B cell (primary cell): ENCODE results near the gene ITFG2. TPM values are rescaled to one million over a fixed set of nuclear protein-coding genes. Genes with fewer than 3 reads are reported as not detected.

Experiments
- ATAC-seq: fragments of 200-7000 bp; cut with Tn5 transposase; one replicate; pipeline ENCODE4 v1.10.0; 2021; ENCODE audit warnings: low read depth, mild to moderate bottlenecking, moderate number of reproducible peaks, moderate library complexity
- CTCF ChIA-PET: fragments of 350-600 bp; sonication (Branson Sonifier 250); formaldehyde crosslinking; loops from one replicate; lab custom pipeline; 2021; ENCODE audit warnings: antibody characterized with exemption, inconsistent platforms; lab: Charles Lee
- POLR2A ChIA-PET: fragments of 350-600 bp; sonication (Branson Sonifier 250); formaldehyde crosslinking; loops from one replicate; lab custom pipeline; 2021; ENCODE audit warnings: antibody characterized with exemption; lab: Charles Lee
- DNase-seq: peaks from one replicate; pipeline ENCODE4 v3.0.0; 2013
- H2AFZ ChIP-seq: 2 replicates; pipeline ENCODE4 v1.6.1; 2012; ENCODE audit warnings: mild to moderate bottlenecking, low read depth, low read length; ENCODE audit not compliant: insufficient read depth, poor library complexity, severe bottlenecking
- H3K27ac ChIP-seq, 2 donors: 1 replicate in 1 of 2; 2 replicates in 1 of 2; pipeline ENCODE4 v1.5.1; 2012 to 2013; ENCODE audit warnings: low read length in 2 of 2, mild to moderate bottlenecking in 2 of 2, moderate library complexity in 1 of 2
- H3K27me3 ChIP-seq, 4 experiments: fragments of 200-600 bp in 1 of 4; sonication (generic) in 1 of 4; replicated peaks in 1 of 4; 1 replicate in 2 of 4; 2 replicates in 2 of 4; pipeline versions ENCODE4 v1.6.1 to v1.7.0; 2013 to 2016; ENCODE audit warnings: low read length in 3 of 4, mild to moderate bottlenecking in 2 of 4, mixed read lengths in 1 of 4, moderate library complexity in 1 of 4; ENCODE audit not compliant: insufficient read depth in 4 of 4, control insufficient read depth in 3 of 4; ENCODE audit errors: control extremely low read depth in 1 of 4
- H3K36me3 ChIP-seq, 2 experiments: replicated peaks in 1 of 2; 1 replicate in 1 of 2; 2 replicates in 1 of 2; pipeline versions ENCODE4 v1.6.1 to v1.7.1; 2013; ENCODE audit warnings: low read length in 1 of 2; ENCODE audit not compliant: insufficient read depth in 2 of 2, control insufficient read depth in 1 of 2; ENCODE audit errors: control extremely low read depth in 1 of 2, extremely low read depth in 1 of 2
- H3K4me1 ChIP-seq, 2 donors: fragments of 200-600 bp in 1 of 2; sonication (generic) in 1 of 2; 1 replicate in 1 of 2; 2 replicates in 1 of 2; pipeline versions ENCODE4 v1.5.1 to v1.6.1; 2013 to 2017; ENCODE audit warnings: low read length in 2 of 2; ENCODE audit not compliant: control insufficient read depth in 2 of 2, insufficient read depth in 2 of 2
- H3K4me2 ChIP-seq: replicated peaks from 2 replicates; pipeline ENCODE3; 2012; ENCODE audit warnings: mild to moderate bottlenecking, low read depth, low read length; ENCODE audit not compliant: poor library complexity, severe bottlenecking
- H3K4me3 ChIP-seq, 5 experiments: fragments of 200-600 bp in 1 of 5; sonication (generic) in 1 of 5; 1 replicate in 3 of 5; 2 replicates in 2 of 5; pipeline versions ENCODE4 v1.5.1 to v1.7.0; 2011 to 2016; ENCODE audit warnings: low read length in 4 of 5, mild to moderate bottlenecking in 4 of 5, low read depth in 2 of 5, control low read depth in 1 of 5, moderate library complexity in 1 of 5; ENCODE audit not compliant: insufficient read depth in 1 of 5; ENCODE audit errors: control extremely low read depth in 1 of 5, extremely low read depth in 1 of 5
- H3K79me2 ChIP-seq: fragments of 200-600 bp; sonication (generic); one replicate; pipeline ENCODE4 v1.6.0; 2016; ENCODE audit warnings: low read length; ENCODE audit not compliant: control insufficient read depth, insufficient read depth
- H3K9ac ChIP-seq: fragments of 200-600 bp; sonication (generic); 2 replicates; pipeline ENCODE4 v1.6.1; 2017; ENCODE audit warnings: mild to moderate bottlenecking, low read length, moderate library complexity
- H3K9me3 ChIP-seq, 3 donors: one replicate each; pipeline versions ENCODE4 v1.6.1 to v1.7.1; 2013; ENCODE audit warnings: low read length in 2 of 3; ENCODE audit not compliant: control insufficient read depth in 2 of 3, insufficient read depth in 1 of 3; ENCODE audit errors: control extremely low read depth in 1 of 3
- H4K20me1 ChIP-seq: 2 replicates; pipeline ENCODE4 v1.6.0; 2012; ENCODE audit warnings: mild to moderate bottlenecking, low read length; ENCODE audit not compliant: insufficient read depth, control insufficient read depth, poor library complexity, severe bottlenecking
- H3K27ac Mint-ChIP-seq: one replicate; pipeline ENCODE4 v1.8.0; 2021; ENCODE audit warnings: mixed read lengths
- H3K27me3 Mint-ChIP-seq: one replicate; pipeline ENCODE4 v1.8.0; 2021; ENCODE audit warnings: mixed read lengths
- H3K4me1 Mint-ChIP-seq: one replicate; pipeline ENCODE4 v1.8.0; 2021; ENCODE audit warnings: mixed read lengths
- H3K4me3 Mint-ChIP-seq: one replicate; pipeline ENCODE4 v1.8.0; 2021; ENCODE audit warnings: mixed read lengths
- H3K9me3 Mint-ChIP-seq: one replicate; pipeline ENCODE4 v1.8.0; 2022; ENCODE audit warnings: mixed read lengths; ENCODE audit not compliant: insufficient read depth
- EZH2 ChIP-seq: IDR thresholded peaks from 2 replicates; pipeline ENCODE4 v1.6.1; 2012; ENCODE audit warnings: borderline replicate concordance, low read depth, mild to moderate bottlenecking, moderate library complexity, low read length; ENCODE audit not compliant: insufficient read depth, poor library complexity, severe bottlenecking
- WGBS: methylation state at CpG from one replicate; pipeline ENCODE4 v1.1.5; 2013; ENCODE audit warnings: missing lambda C conversion rate; ENCODE audit not compliant: insufficient coverage; 5-methylcytosine and 5-hydroxymethylcytosine counted together
- intact Hi-C: fragments of 100-400 bp; cut with micrococcal nuclease; formaldehyde crosslinking; loops from one replicate; pipeline ENCODE4 v1.10.0; 2022
- polyA plus RNA-seq: library from polyadenylated mRNA; depleted of rRNA; stranded (reverse); fragments of >200 nt; gene quantifications from 2 replicates; pipeline ENCODE4 v1.2.3, GENCODE V29; 2012
- total RNA-seq, 2 donors: library from RNA; stranded (reverse); fragments of 120-200 nt in 1 of 2; gene quantifications; 1 replicate in 1 of 2; 2 replicates in 1 of 2; pipeline versions ENCODE4 v1.2.3 to v1.2.4, GENCODE V29; 2013 to 2022
- TF ChIP-seq, protein P1 (sequence below): fragments of 200-600 bp; IDR thresholded peaks from one replicate; pipeline ENCODE4 v1.8.0; 2022; ENCODE audit warnings: antibody characterized with exemption, mild to moderate bottlenecking

ITFG2 gene
- total and polyA plus RNA-seq, 2 donors (not counting 1 experiment from before 2014, with no cell fraction given): 88.2 to 137 TPM

GRCh38 chr12:2794736-2795289, 17.7 kb upstream of the ITFG2 start, which contains the start of gene FKBP4:
TSS of gene FKBP4 (plus strand) at chr12:2794970. CDS start at chr12:2795140, 170 bp downstream.
- ATAC-seq: peak; percentile 85
- POLR2A ChIA-PET: interaction anchor here (0.7 to 2.4 kb wide), 3 partner anchors 18 to 104 kb away, joined by 3 to 17 read pairs (median 4); partner anchors contain the start of genes ITFG2 and TULP3

More at GRCh38 chr12:2794736-2795289, 17.7 kb upstream of the ITFG2 start, which contains the start of gene FKBP4:
- Histone ChIP-seq H3K9me3 (no peaks in the 10 kb centered on the region), H3K4me3 (peak within 1 kb of the TSS in 4 of 5 experiments; percentile 69 to 97 (median 80)), H3K9ac (peak within 1 kb of the TSS; percentile 87), H3K36me3 (peaks cover 2 to 26% of the 10 kb centered on the region in 2 experiments), H3K27ac (peak within 1 kb of the TSS; percentile 58 to 71), H3K27me3 (no peaks in the 10 kb centered on the region), H3K79me2 (peaks cover 28% of the 10 kb centered on the region), H3K4me2 (peak within 1 kb of the TSS; percentile 99), H2AFZ (peak within 1 kb of the TSS; percentile 94), H4K20me1 (peaks cover 21% of the 10 kb centered on the region), H3K4me1 (peaks cover 12 to 21% of the 10 kb centered on the region in 2 donors)
- under 1% methylated on average over 63 of the region's 63 CpGs for WGBS
- peaks cover 24% of the 10 kb centered on the region for H3K4me1 Mint-ChIP-seq
- peak within 1 kb of the TSS; percentile 95 for H3K27ac Mint-ChIP-seq
- CTCF ChIA-PET: interaction anchor here (0.8 to 2.7 kb wide), 2 partner anchors 11 to 103 kb away, joined by 3 to 11 read pairs; no protein-coding TSS in a partner anchor
- H3K9me3 Mint-ChIP-seq: no peaks in the 10 kb centered on the region
- no peaks in the 10 kb centered on the region for H3K27me3 Mint-ChIP-seq
- intact Hi-C loops: loop anchor here (1.0 to 10.0 kb wide), 7 partner anchors 17 to 1080 kb away; partner anchors contain the start of genes DCP1B, FOXM1, ITFG2 and PARP11
- DNase-seq: peak; percentile 91
- H3K4me3 Mint-ChIP-seq: peak within 1 kb of the TSS; percentile 97
- TF ChIP-seq EZH2: no peak
- TF ChIP-seq, protein P1, sequence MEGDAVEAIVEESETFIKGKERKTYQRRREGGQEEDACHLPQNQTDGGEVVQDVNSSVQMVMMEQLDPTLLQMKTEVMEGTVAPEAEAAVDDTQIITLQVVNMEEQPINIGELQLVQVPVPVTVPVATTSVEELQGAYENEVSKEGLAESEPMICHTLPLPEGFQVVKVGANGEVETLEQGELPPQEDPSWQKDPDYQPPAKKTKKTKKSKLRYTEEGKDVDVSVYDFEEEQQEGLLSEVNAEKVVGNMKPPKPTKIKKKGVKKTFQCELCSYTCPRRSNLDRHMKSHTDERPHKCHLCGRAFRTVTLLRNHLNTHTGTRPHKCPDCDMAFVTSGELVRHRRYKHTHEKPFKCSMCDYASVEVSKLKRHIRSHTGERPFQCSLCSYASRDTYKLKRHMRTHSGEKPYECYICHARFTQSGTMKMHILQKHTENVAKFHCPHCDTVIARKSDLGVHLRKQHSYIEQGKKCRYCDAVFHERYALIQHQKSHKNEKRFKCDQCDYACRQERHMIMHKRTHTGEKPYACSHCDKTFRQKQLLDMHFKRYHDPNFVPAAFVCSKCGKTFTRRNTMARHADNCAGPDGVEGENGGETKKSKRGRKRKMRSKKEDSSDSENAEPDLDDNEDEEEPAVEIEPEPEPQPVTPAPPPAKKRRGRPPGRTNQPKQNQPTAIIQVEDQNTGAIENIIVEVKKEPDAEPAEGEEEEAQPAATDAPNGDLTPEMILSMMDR: no peak
